ENCODE results near the gene CFC1.
"Not testable (repeated sequence)": the region's sequence is repeated elsewhere in the genome, so short reads cannot be mapped to it uniquely, and the experiment has no call there.

- TF ChIP-seq CTCF (conservative IDR thresholded peaks at IDR 0.05; ENCODE audit: low read depth, low read length); BHLHE40 (IDR thresholded peaks at IDR 0.05; ENCODE audit: low read depth, low read length); RAD21 (IDR thresholded peaks at IDR 0.05; ENCODE audit: low read length); USF2 (IDR thresholded peaks at IDR 0.05; ENCODE audit: low read depth, low read length); CHD1 (IDR thresholded peaks at IDR 0.05; ENCODE audit: low read depth, low read length); RCOR1 (IDR thresholded peaks at IDR 0.05; ENCODE audit: insufficient replicate concordance, low read length); FOS (IDR thresholded peaks at IDR 0.05; ENCODE audit: low read depth, low read length); MXI1 (IDR thresholded peaks at IDR 0.05; ENCODE audit: borderline replicate concordance, low read depth, low read length); MAZ (IDR thresholded peaks at IDR 0.05; ENCODE audit: borderline replicate concordance, low read depth, low read length); CEBPB (IDR thresholded peaks at IDR 0.05; ENCODE audit: low read depth, low read length); MAFK (IDR thresholded peaks at IDR 0.05; ENCODE audit: low read depth, low read length); RFX5 (IDR thresholded peaks at IDR 0.05; ENCODE audit: low read depth, low read length); POLR2A (IDR thresholded peaks at IDR 0.05; ENCODE audit: low read depth, low read length); SMC3 (IDR thresholded peaks at IDR 0.05; ENCODE audit: low read depth, low read length): not testable (repeated sequence)
These were observed 39.6 kb upstream of the CFC1 start for GRCh38 chr2:130638973-130639372.

Measured in IMR-90 (cell line).